WTC11 (cell line): Measurements from ENCODE around the gene CLTA. TPM values are rescaled to one million over a fixed set of nuclear protein-coding genes. Genes with fewer than 3 reads are reported as not detected.
A peak's percentile ranks its signal among the peaks of the same experiment; 100 is the strongest.

Experiments used
- ATAC-seq: fragments of 200-7000 bp; cut with Tn5 transposase; 2 replicates; pipeline ENCODE4 v1.10.0; 2021; ENCODE audit warnings: mild to moderate bottlenecking, moderate library complexity
- CTCF ChIA-PET: fragments of 300-600 bp; sonication (Branson Sonifier 250); formaldehyde crosslinking; loops from one replicate; lab custom pipeline; 2021; ENCODE audit warnings: antibody characterized with exemption; lab: Charles Lee
- POLR2A ChIA-PET: fragments of 350-600 bp; sonication (Branson Sonifier 250); formaldehyde crosslinking; loops from one replicate; lab custom pipeline; 2021; ENCODE audit warnings: antibody characterized with exemption; lab: Charles Lee
- DNase-seq: peaks from one replicate; pipeline ENCODE4 v3.0.0; 2021; ENCODE audit warnings: low spot score
- H3K27ac Mint-ChIP-seq: 2 replicates; pipeline ENCODE4 v1.8.0; 2021; ENCODE audit warnings: mixed read lengths
- H3K27me3 Mint-ChIP-seq: 2 replicates; pipeline ENCODE4 v1.8.0; 2021; ENCODE audit warnings: low read depth, mild to moderate bottlenecking, moderate library complexity, mixed read lengths
- H3K36me3 Mint-ChIP-seq: 2 replicates; pipeline ENCODE4 v1.8.0; 2021; ENCODE audit warnings: mixed read lengths
- H3K4me1 Mint-ChIP-seq: 2 replicates; pipeline ENCODE4 v1.8.0; 2022; ENCODE audit warnings: mixed read lengths
- H3K4me3 Mint-ChIP-seq: 2 replicates; pipeline ENCODE4 v1.8.0; 2021; ENCODE audit warnings: mild to moderate bottlenecking, moderate library complexity, mixed read lengths
- H3K9me3 Mint-ChIP-seq: 2 replicates; pipeline ENCODE4 v1.8.0; 2021; ENCODE audit warnings: mixed read lengths
- ATF3 ChIP-seq: sonication (generic); formaldehyde crosslinking; conservative IDR thresholded peaks from 2 replicates; pipeline ENCODE4 v1.8.1; 2022; ENCODE audit warnings: mild to moderate bottlenecking, missing genetic modification reagents
- CREB1 ChIP-seq: sonication (generic); formaldehyde crosslinking; IDR thresholded peaks from 2 replicates; pipeline ENCODE4 v1.8.0; 2023; ENCODE audit warnings: mild to moderate bottlenecking, missing genetic modification reagents
- CREM ChIP-seq: sonication (generic); formaldehyde crosslinking; IDR thresholded peaks from 2 replicates; pipeline ENCODE4 v1.8.1; 2022; ENCODE audit warnings: mild to moderate bottlenecking, missing genetic modification reagents, moderate library complexity
- ETV6 ChIP-seq: sonication (generic); formaldehyde crosslinking; IDR thresholded peaks from 2 replicates; pipeline ENCODE4 v1.8.1; 2022; ENCODE audit warnings: mild to moderate bottlenecking, missing genetic modification reagents
- FOXP1 ChIP-seq: sonication (generic); formaldehyde crosslinking; IDR thresholded peaks from 2 replicates; pipeline ENCODE4 v1.8.0; 2022; ENCODE audit warnings: missing genetic modification reagents, mild to moderate bottlenecking, moderate library complexity, borderline replicate concordance
- IRF2 ChIP-seq: sonication (generic); formaldehyde crosslinking; IDR thresholded peaks from 2 replicates; pipeline ENCODE4 v1.8.0; 2022; ENCODE audit warnings: low read depth, missing genetic modification reagents, borderline replicate concordance
- PRRX2 ChIP-seq: fragments of 250-450 bp; sonication (Bioruptor Pico); IDR thresholded peaks from 2 replicates; pipeline ENCODE4 v1.8.0; 2021; ENCODE audit warnings: mild to moderate bottlenecking
- SP1 ChIP-seq: sonication (generic); formaldehyde crosslinking; conservative IDR thresholded peaks from 2 replicates; pipeline ENCODE4 v1.8.1; 2022; ENCODE audit warnings: missing genetic modification reagents
- TEAD1 ChIP-seq: sonication (generic); formaldehyde crosslinking; IDR thresholded peaks from 2 replicates; pipeline ENCODE4 v1.8.0; 2022; ENCODE audit warnings: mild to moderate bottlenecking, missing genetic modification reagents
- TEAD4 ChIP-seq: sonication (generic); formaldehyde crosslinking; IDR thresholded peaks from 2 replicates; pipeline ENCODE4 v1.8.0; 2022; ENCODE audit warnings: mild to moderate bottlenecking, missing genetic modification reagents
- ZBTB21 ChIP-seq: sonication (generic); formaldehyde crosslinking; IDR thresholded peaks from 2 replicates; pipeline ENCODE4 v1.8.1; 2023; ENCODE audit warnings: mild to moderate bottlenecking, missing genetic modification reagents, borderline replicate concordance
- ZBTB43 ChIP-seq: sonication (generic); formaldehyde crosslinking; IDR thresholded peaks from 2 replicates; pipeline ENCODE4 v1.8.1; 2023; ENCODE audit warnings: mild to moderate bottlenecking, missing genetic modification reagents
- ZNF121 ChIP-seq: sonication (generic); formaldehyde crosslinking; IDR thresholded peaks from 2 replicates; pipeline ENCODE4 v1.8.0; 2023; ENCODE audit warnings: missing genetic modification reagents
- ZNF232 ChIP-seq: sonication (generic); formaldehyde crosslinking; IDR thresholded peaks from 2 replicates; pipeline ENCODE4 v1.8.0; 2022; ENCODE audit warnings: mild to moderate bottlenecking, missing genetic modification reagents
- ZNF281 ChIP-seq: sonication (generic); formaldehyde crosslinking; IDR thresholded peaks from 2 replicates; pipeline ENCODE4 v1.8.0; 2023; ENCODE audit warnings: mild to moderate bottlenecking, missing genetic modification reagents
- ZNF317 ChIP-seq: sonication (generic); formaldehyde crosslinking; IDR thresholded peaks from 2 replicates; pipeline ENCODE4 v1.8.1; 2023; ENCODE audit warnings: low read depth, mild to moderate bottlenecking, moderate library complexity, missing genetic modification reagents, borderline replicate concordance
- ZNF532 ChIP-seq: fragments of 250-450 bp; sonication (Bioruptor Pico); IDR thresholded peaks from 2 replicates; pipeline ENCODE4 v1.9.0; 2021; ENCODE audit warnings: mild to moderate bottlenecking, borderline replicate concordance
- ZSCAN18 ChIP-seq: fragments of 250-450 bp; sonication (Bioruptor Pico); IDR thresholded peaks from 2 replicates; pipeline ENCODE4 v2.1.2; 2022; ENCODE audit warnings: mild to moderate bottlenecking, moderate library complexity
- total RNA-seq: library from RNA; stranded (reverse); gene quantifications from 3 replicates; pipeline ENCODE4 v1.2.3, GENCODE V29; 2021
- TF ChIP-seq, protein P1 (sequence below): sonication (generic); formaldehyde crosslinking; conservative IDR thresholded peaks from 2 replicates; pipeline ENCODE4 v1.8.1; 2023; ENCODE audit warnings: mild to moderate bottlenecking, low read depth, missing genetic modification reagents, moderate library complexity
- TF ChIP-seq, protein P2 (sequence below): sonication (generic); formaldehyde crosslinking; IDR thresholded peaks from 2 replicates; pipeline ENCODE4 v1.8.0; 2022; ENCODE audit warnings: mild to moderate bottlenecking, missing genetic modification reagents

CLTA gene
- total RNA-seq, 1 experiment from 2014 or later = 213 TPM

- peak; percentile 90 for ATAC-seq
- peak overlapping the region; percentile 28 for H3K4me3 Mint-ChIP-seq
Measured at GRCh38 chr9:36163049-36163785, 27.5 kb upstream of the CLTA start.

More at GRCh38 chr9:36163049-36163785, 27.5 kb upstream of the CLTA start:
- TF ChIP-seq ATF3 (CRISPR knock-in tag) = no peak
- TF ChIP-seq, protein P1, sequence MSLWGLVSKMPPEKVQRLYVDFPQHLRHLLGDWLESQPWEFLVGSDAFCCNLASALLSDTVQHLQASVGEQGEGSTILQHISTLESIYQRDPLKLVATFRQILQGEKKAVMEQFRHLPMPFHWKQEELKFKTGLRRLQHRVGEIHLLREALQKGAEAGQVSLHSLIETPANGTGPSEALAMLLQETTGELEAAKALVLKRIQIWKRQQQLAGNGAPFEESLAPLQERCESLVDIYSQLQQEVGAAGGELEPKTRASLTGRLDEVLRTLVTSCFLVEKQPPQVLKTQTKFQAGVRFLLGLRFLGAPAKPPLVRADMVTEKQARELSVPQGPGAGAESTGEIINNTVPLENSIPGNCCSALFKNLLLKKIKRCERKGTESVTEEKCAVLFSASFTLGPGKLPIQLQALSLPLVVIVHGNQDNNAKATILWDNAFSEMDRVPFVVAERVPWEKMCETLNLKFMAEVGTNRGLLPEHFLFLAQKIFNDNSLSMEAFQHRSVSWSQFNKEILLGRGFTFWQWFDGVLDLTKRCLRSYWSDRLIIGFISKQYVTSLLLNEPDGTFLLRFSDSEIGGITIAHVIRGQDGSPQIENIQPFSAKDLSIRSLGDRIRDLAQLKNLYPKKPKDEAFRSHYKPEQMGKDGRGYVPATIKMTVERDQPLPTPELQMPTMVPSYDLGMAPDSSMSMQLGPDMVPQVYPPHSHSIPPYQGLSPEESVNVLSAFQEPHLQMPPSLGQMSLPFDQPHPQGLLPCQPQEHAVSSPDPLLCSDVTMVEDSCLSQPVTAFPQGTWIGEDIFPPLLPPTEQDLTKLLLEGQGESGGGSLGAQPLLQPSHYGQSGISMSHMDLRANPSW = no peak
- peak; percentile 40; the same call in 1 of the 2 replicates for TF ChIP-seq CREB1 (CRISPR knock-in tag)
- 0 out of 2 replicates have a peak, but pooled peaks have one; percentile 10 for TF ChIP-seq CREM (CRISPR knock-in tag)
- peak; percentile 45; the same call in 1 of the 2 replicates for TF ChIP-seq FOXP1 (CRISPR knock-in tag)
- TF ChIP-seq ZNF532 (CRISPR knock-in tag) = 0 out of 2 replicates have a peak, but pooled peaks have one; percentile 59
- TF ChIP-seq TEAD1 = peak; percentile 87; the same call in 1 of the 2 replicates
- 0 out of 2 replicates have a peak, but pooled peaks have one; percentile 70 for TF ChIP-seq ETV6 (CRISPR knock-in tag)
- 0 out of 2 replicates have a peak, but pooled peaks have one; percentile 17 for TF ChIP-seq PRRX2
- no peak for TF ChIP-seq ZNF121
- TF ChIP-seq ZSCAN18 = 0 out of 2 replicates have a peak, but pooled peaks have one; percentile 6
- TF ChIP-seq ZNF232 = no peak
- peak; percentile 80; the same call in 1 of the 2 replicates for TF ChIP-seq TEAD4
- peak; percentile 46; the same call in 1 of the 2 replicates for TF ChIP-seq ZBTB21 (CRISPR knock-in tag)
- TF ChIP-seq ZNF317 = no peak
- peak; percentile 64 for TF ChIP-seq SP1
- no peak for TF ChIP-seq IRF2 (CRISPR knock-in tag)
- peak; percentile 98 for TF ChIP-seq ZNF281 (CRISPR knock-in tag)
- TF ChIP-seq ZBTB43 (CRISPR knock-in tag) = 0 out of 2 replicates have a peak, but pooled peaks have one; percentile 8
- TF ChIP-seq, protein P2, sequence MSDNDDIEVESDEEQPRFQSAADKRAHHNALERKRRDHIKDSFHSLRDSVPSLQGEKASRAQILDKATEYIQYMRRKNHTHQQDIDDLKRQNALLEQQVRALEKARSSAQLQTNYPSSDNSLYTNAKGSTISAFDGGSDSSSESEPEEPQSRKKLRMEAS = peak; percentile 64; the same call in 1 of the 2 replicates
- H3K27ac Mint-ChIP-seq = peak overlapping the region; percentile 99
- POLR2A ChIA-PET = interaction anchor here (0.5 to 3.3 kb wide), 11 partner anchors 9 to 349 kb away, joined by 3 to 24 read pairs (median 4); partner anchors contain the start of genes CLTA and GLIPR2
- DNase-seq = peak; percentile 87
- peaks cover 7% of the 10 kb centered on the region; the same call in 1 of the 2 replicates for H3K27me3 Mint-ChIP-seq
- CTCF ChIA-PET = interaction anchor here (0.6 to 5.3 kb wide), 19 partner anchors 8 to 328 kb away, joined by 3 to 131 read pairs (median 5); partner anchors contain the start of genes CLTA and GLIPR2
- peaks cover 4% of the 10 kb centered on the region for H3K36me3 Mint-ChIP-seq
- H3K4me1 Mint-ChIP-seq = peaks cover 49% of the 10 kb centered on the region
- H3K9me3 Mint-ChIP-seq = peaks cover 6% of the 10 kb centered on the region; the same call in 1 of the 2 replicates
